ENCODE measurements around the gene RDH16.

- TF ChIP-seq, protein P1, sequence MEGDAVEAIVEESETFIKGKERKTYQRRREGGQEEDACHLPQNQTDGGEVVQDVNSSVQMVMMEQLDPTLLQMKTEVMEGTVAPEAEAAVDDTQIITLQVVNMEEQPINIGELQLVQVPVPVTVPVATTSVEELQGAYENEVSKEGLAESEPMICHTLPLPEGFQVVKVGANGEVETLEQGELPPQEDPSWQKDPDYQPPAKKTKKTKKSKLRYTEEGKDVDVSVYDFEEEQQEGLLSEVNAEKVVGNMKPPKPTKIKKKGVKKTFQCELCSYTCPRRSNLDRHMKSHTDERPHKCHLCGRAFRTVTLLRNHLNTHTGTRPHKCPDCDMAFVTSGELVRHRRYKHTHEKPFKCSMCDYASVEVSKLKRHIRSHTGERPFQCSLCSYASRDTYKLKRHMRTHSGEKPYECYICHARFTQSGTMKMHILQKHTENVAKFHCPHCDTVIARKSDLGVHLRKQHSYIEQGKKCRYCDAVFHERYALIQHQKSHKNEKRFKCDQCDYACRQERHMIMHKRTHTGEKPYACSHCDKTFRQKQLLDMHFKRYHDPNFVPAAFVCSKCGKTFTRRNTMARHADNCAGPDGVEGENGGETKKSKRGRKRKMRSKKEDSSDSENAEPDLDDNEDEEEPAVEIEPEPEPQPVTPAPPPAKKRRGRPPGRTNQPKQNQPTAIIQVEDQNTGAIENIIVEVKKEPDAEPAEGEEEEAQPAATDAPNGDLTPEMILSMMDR (conservative IDR thresholded peaks at IDR 0.05; ENCODE audit: low read length) = no peak
- no peak for TF ChIP-seq EZH2phosphoT487 (IDR thresholded peaks at IDR 0.05; ENCODE audit: borderline replicate concordance)
Measured at GRCh38 chr12:56983386-56983785, 26.0 kb upstream of the RDH16 start.

Measured in Loucy (cell line).